ENCODE results near the gene LIG4.

LIG4 gene

GRCh38 chr13:108210551-108210950, 4.8 kb downstream of the LIG4 start:
- no peak for TF ChIP-seq CTCF (IDR thresholded peaks at IDR 0.05)

DNA sequence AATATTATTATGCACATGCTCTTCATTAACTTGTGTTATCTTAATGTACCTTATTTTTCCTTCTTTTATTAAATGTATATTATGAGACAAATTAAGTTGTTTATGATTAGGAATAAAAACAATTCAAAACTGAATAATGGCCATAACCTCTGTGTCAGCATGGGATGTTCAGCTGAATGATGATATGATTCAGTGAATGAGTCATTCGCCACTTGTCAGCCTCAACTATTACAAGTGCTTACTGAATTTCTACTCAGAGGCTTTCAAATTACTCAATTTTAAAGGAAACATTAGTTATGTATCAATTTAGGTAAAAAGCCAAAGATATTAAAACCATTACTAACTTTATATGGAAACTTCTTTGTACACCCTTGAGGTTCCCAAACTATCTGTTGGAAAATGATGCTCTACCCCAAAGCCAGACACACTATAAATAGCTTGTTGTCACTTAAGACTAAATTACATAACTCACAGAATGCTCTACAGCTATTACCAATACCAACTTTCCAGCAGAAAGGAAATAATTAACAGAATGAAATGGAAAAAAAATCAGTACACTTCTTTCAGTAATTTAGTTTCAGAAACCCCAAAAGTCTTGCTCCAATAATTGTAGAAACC, 14.4 kb downstream of the LIG4 start:
- no peak for TF ChIP-seq CTCF (IDR thresholded peaks at IDR 0.05)

DNA sequence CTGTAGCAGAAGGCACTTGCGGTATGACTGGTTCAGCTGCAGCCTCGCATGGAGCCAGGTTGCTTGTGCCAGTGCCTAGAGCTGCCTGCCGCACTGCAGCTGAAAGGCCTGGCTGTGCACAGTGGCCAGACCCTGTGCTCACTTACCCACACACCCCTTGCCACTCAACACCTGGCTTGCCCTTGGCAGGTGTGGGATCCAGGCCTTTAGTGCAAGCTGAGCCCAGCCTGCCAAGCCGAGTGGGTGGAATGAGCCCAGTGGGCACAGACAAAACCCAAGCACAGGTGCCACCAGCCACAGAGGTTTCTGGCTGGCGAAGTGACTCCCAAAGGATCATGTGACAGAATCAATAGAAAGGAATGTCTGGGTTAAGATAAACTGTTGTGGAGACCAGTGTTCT, 19.5 kb downstream of the LIG4 start:
- no peak for TF ChIP-seq CTCF (IDR thresholded peaks at IDR 0.05)

DNA sequence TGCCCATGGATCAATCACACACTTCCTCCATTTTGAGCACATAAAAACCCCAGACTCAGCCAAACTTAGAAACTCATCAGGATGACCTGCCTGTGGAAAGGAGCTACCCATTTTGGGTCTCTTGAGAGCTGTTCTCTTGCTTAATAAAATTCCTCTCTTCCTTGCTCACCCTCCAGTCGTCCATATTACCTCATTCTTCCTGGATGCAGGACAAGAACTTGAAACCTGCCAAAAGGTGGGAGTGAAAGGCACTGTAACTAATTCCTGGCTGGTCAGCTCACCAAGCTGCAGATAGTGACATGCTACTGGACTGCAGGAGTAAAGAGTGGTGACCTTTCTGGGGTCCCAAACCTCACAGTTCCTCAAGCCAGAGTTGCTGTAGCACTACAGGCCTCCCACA, 20.2 kb downstream of the LIG4 start:
- no peak for TF ChIP-seq CTCF (IDR thresholded peaks at IDR 0.05)

DNA sequence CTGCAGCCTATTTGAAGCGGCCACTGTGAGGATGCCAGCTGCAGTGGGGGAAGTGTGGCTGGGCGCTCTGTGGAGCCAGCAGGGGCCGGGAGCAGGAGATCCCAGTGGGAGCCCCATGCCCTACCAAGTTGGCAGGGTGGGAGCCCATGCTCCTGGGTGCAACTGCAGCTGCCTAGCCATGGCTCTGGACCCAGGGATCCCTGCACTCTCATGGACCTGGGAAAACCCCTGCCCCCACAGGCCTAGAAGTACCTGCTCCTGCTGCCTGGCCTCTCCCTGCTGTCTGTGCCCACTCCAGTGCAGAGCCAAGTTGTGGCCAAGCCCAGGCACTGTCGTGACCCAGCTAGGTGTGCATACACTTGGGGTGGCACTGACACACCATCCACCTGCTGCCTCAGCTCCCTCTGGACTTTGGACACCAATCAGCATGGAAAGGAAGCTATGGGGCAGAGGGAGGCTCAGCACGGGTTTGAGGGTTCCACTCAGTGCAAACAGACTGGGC, 20.9 kb downstream of the LIG4 start:
- no peak for TF ChIP-seq CTCF (IDR thresholded peaks at IDR 0.05)

- no peak for TF ChIP-seq CTCF (IDR thresholded peaks at IDR 0.05)
Measured at GRCh38 chr13:108193806-108194205, 21.5 kb downstream of the LIG4 start.

DNA sequence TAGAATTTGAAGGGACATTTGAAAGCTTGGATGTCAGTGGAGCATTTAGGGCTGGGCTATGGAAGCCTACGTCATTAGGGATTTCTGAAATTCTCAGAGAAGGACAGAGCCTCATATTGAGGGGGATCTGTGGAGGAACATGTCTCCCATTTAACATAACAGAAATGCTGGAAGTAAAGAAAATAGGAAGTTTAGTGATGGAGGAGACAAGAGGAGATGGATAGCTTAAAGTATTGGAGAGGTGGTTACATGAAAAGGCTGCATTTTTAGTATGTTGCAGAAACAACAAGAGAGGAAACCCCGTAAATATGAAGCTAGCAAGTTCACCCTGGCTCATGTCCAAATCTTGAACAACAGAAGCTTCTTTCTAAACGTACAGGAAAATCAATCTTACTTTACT, 24.4 kb downstream of the LIG4 start:
- no peak for TF ChIP-seq CTCF (IDR thresholded peaks at IDR 0.05)

- TF ChIP-seq CTCF (IDR thresholded peaks at IDR 0.05): no peak
Measured at GRCh38 chr13:108188260-108188659, 27.1 kb downstream of the LIG4 start.

Measured in LNCAP (cell line).